ENCODE data around the gene CLDN5. TPM values are rescaled to one million over a fixed set of nuclear protein-coding genes. Genes with fewer than 3 reads are reported as not detected.
A peak's percentile ranks its signal among the peaks of the same experiment; 100 is the strongest.

Gene CLDN5
- total RNA-seq, 1 donor from 2014 or later: not detected

DNA sequence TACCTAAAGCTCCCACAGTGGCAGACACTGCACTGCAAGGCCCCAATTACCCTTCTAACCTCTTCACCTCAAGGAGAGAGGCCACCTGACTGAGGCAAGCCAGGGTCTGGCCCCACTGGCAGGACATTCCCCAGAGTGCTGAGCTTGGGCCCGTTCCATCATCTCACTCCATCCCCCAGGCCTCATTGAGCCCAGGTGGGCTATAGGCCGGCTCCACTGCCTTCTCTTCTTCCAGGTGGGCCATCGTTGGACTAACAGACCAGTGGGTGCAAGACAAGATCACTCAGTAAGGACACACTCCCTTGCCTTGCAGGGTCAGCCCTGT is 25.4 kb downstream of the CLDN5 start:
- Histone ChIP-seq H3K4me1 (ENCODE audit: insufficient read depth, low read length) (peaks cover 9% of the 10 kb centered on the region), H3K36me3 (ENCODE audit: insufficient read depth, low read length) (no peaks in the 10 kb centered on the region), H2AFZ (ENCODE audit: low read depth, low read length) (no peak overlapping the region), H3K9ac (ENCODE audit: low read length) (no peak overlapping the region), H3K79me2 (ENCODE audit: insufficient read depth, low read length) (no peaks in the 10 kb centered on the region), H3K9me3 (ENCODE audit: insufficient read depth, low read depth, low read length) (no peaks in the 10 kb centered on the region), H3K27me3 (ENCODE audit: insufficient read depth, low read length) (no peaks in the 10 kb centered on the region), H4K20me1 (ENCODE audit: insufficient read depth, low read length) (no peaks in the 10 kb centered on the region), H3K4me3 (ENCODE audit: insufficient read depth, low read depth, low read length) (no peak overlapping the region), H3K4me2 (ENCODE audit: low read length) (no peak overlapping the region), H3K27ac (ENCODE audit: low read depth, low read length) (no peak overlapping the region)
- no peak overlapping the region for H3K4me3 Mint-ChIP-seq (ENCODE audit: unreplicated experiment)
- no peak for DNase-seq (ENCODE audit: low read depth)
- TF ChIP-seq EZH2 (IDR thresholded peaks at IDR 0.05; ENCODE audit: insufficient read depth, low read length): no peak
- TF ChIP-seq, protein P1, sequence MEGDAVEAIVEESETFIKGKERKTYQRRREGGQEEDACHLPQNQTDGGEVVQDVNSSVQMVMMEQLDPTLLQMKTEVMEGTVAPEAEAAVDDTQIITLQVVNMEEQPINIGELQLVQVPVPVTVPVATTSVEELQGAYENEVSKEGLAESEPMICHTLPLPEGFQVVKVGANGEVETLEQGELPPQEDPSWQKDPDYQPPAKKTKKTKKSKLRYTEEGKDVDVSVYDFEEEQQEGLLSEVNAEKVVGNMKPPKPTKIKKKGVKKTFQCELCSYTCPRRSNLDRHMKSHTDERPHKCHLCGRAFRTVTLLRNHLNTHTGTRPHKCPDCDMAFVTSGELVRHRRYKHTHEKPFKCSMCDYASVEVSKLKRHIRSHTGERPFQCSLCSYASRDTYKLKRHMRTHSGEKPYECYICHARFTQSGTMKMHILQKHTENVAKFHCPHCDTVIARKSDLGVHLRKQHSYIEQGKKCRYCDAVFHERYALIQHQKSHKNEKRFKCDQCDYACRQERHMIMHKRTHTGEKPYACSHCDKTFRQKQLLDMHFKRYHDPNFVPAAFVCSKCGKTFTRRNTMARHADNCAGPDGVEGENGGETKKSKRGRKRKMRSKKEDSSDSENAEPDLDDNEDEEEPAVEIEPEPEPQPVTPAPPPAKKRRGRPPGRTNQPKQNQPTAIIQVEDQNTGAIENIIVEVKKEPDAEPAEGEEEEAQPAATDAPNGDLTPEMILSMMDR (IDR thresholded peaks at IDR 0.05; ENCODE audit: insufficient read depth, low read depth, low read length): no peak
- no peak for FAIRE-seq
- H3K27me3 Mint-ChIP-seq (ENCODE audit: low read depth, unreplicated experiment): peaks cover 5% of the 10 kb centered on the region
- H3K36me3 Mint-ChIP-seq (ENCODE audit: low read depth, unreplicated experiment): no peaks in the 10 kb centered on the region
- H3K9me3 Mint-ChIP-seq (ENCODE audit: unreplicated experiment): no peaks in the 10 kb centered on the region
- peaks cover 5% of the 10 kb centered on the region for H3K4me1 Mint-ChIP-seq (ENCODE audit: low read depth, unreplicated experiment)
- no peak overlapping the region for H3K27ac Mint-ChIP-seq (ENCODE audit: unreplicated experiment)

DNA sequence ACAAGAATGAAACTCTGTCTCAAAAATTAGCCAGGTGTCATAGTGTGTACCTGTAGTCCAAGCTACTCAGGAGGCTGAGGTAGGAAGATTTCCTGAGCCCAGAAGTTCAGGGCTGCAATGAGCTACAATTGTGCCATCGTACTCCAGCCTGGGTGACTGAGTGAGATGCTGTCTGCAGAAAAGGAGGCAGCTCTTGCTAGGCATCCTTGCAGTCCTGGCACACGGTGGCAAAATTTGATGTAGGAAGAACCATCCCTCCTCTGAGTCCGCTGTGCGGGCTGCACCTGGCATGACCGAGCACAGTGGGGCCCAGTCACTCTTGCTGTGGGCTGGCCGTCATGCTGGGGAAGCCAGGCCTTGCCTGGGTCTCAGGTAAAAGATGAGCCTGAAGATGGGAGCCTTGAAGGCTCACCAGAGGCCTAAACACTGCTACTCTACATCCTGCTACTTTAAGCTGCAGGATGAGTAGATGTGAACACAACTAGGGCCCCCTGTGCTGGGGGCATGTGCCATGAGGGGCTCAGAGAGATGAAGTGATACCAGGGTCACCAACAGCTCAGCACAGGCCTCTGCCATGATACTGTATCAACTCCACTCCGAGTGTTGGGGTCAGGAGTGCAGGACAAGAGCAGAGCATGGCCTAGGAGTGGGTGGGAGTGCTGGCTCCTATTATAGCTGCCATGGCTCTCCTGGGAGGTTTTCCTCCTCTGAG is 25.9 kb downstream of the CLDN5 start:
- no peak for FAIRE-seq
- Mint-ChIP-seq H3K9me3 (ENCODE audit: unreplicated experiment) (no peaks in the 10 kb centered on the region), H3K36me3 (ENCODE audit: low read depth, unreplicated experiment) (no peaks in the 10 kb centered on the region), H3K4me3 (ENCODE audit: unreplicated experiment) (no peak overlapping the region), H3K27ac (ENCODE audit: unreplicated experiment) (no peak overlapping the region), H3K4me1 (ENCODE audit: low read depth, unreplicated experiment) (peaks cover 5% of the 10 kb centered on the region), H3K27me3 (ENCODE audit: low read depth, unreplicated experiment) (peaks cover 5% of the 10 kb centered on the region)
- no peaks in the 10 kb centered on the region for H4K20me1 ChIP-seq (ENCODE audit: insufficient read depth, low read length)
- H3K27me3 ChIP-seq (ENCODE audit: insufficient read depth, low read length): no peaks in the 10 kb centered on the region
- H3K9ac ChIP-seq (ENCODE audit: low read length): no peak overlapping the region
- no peaks in the 10 kb centered on the region for H3K36me3 ChIP-seq (ENCODE audit: insufficient read depth, low read length)
- H3K4me2 ChIP-seq (ENCODE audit: low read length): no peak overlapping the region
- TF ChIP-seq, protein P1 (IDR thresholded peaks at IDR 0.05; ENCODE audit: insufficient read depth, low read depth, low read length): no peak
- no peak for TF ChIP-seq EZH2 (IDR thresholded peaks at IDR 0.05; ENCODE audit: insufficient read depth, low read length)
- peaks cover 9% of the 10 kb centered on the region for H3K4me1 ChIP-seq (ENCODE audit: insufficient read depth, low read length)
- H3K79me2 ChIP-seq (ENCODE audit: insufficient read depth, low read length): no peaks in the 10 kb centered on the region
- no peaks in the 10 kb centered on the region for H3K9me3 ChIP-seq (ENCODE audit: insufficient read depth, low read depth, low read length)
- H3K4me3 ChIP-seq (ENCODE audit: insufficient read depth, low read depth, low read length): no peak overlapping the region
- no peak for DNase-seq (ENCODE audit: low read depth)
- no peak overlapping the region for H2AFZ ChIP-seq (ENCODE audit: low read depth, low read length)
- no peak overlapping the region for H3K27ac ChIP-seq (ENCODE audit: low read depth, low read length)

DNA sequence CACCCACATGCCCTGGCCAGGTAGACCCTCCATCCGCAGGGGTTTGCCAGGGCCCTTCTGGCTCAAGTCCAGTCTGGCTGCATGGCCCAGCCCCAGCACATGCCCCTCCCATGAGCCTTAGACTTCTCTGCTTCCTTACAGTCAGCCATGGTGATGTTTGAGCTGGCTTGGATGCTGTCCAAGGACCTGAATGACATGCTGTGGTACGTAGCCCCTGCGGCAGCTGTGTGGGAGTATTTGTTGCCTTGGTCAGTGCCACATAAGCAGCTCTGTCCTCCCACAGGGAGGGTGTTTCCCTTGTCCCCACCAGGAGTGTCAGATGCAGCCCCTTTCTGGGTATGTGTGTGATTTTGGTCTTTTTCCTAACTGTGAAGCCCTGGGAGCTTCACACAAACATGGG is 27.0 kb downstream of the CLDN5 start:
- Histone ChIP-seq H3K4me1 (ENCODE audit: insufficient read depth, low read length) (peaks cover 9% of the 10 kb centered on the region), H2AFZ (ENCODE audit: low read depth, low read length) (peak overlapping the region; percentile 54), H3K9me3 (ENCODE audit: insufficient read depth, low read depth, low read length) (no peaks in the 10 kb centered on the region), H3K27ac (ENCODE audit: low read depth, low read length) (peak overlapping the region; percentile 43), H3K4me3 (ENCODE audit: insufficient read depth, low read depth, low read length) (no peak overlapping the region), H3K27me3 (ENCODE audit: insufficient read depth, low read length) (no peaks in the 10 kb centered on the region), H4K20me1 (ENCODE audit: insufficient read depth, low read length) (no peaks in the 10 kb centered on the region), H3K9ac (ENCODE audit: low read length) (peak overlapping the region; percentile 43), H3K36me3 (ENCODE audit: insufficient read depth, low read length) (no peaks in the 10 kb centered on the region), H3K79me2 (ENCODE audit: insufficient read depth, low read length) (no peaks in the 10 kb centered on the region), H3K4me2 (ENCODE audit: low read length) (peak overlapping the region; percentile 51)
- Mint-ChIP-seq H3K36me3 (ENCODE audit: low read depth, unreplicated experiment) (no peaks in the 10 kb centered on the region), H3K27ac (ENCODE audit: unreplicated experiment) (peak overlapping the region; percentile 81), H3K4me1 (ENCODE audit: low read depth, unreplicated experiment) (peaks cover 5% of the 10 kb centered on the region), H3K27me3 (ENCODE audit: low read depth, unreplicated experiment) (peaks cover 5% of the 10 kb centered on the region), H3K9me3 (ENCODE audit: unreplicated experiment) (no peaks in the 10 kb centered on the region), H3K4me3 (ENCODE audit: unreplicated experiment) (no peak overlapping the region)
- TF ChIP-seq EZH2 (IDR thresholded peaks at IDR 0.05; ENCODE audit: insufficient read depth, low read length): no peak
- TF ChIP-seq, protein P1 (IDR thresholded peaks at IDR 0.05; ENCODE audit: insufficient read depth, low read depth, low read length): no peak
- FAIRE-seq (no peak), DNase-seq (ENCODE audit: low read depth) (peak; percentile 86)

Data from astrocyte (in vitro differentiated cells and primary cell).